HEK293T (cell line): Measurements from ENCODE around the gene FBXO40.
A peak's percentile ranks its signal among the peaks of the same experiment; 100 is the strongest.

Experiments
- CTCF ChIA-PET: fragments of 350-600 bp; formaldehyde crosslinking; extraction: SDS; loops from one replicate; lab custom pipeline; 2021; ENCODE audit warnings: antibody characterized with exemption, inconsistent platforms; lab: Yijun Ruan, JAX
- POLR2A ChIA-PET: fragments of 350-600 bp; formaldehyde crosslinking; extraction: SDS; loops from one replicate; lab custom pipeline; 2020; ENCODE audit warnings: antibody characterized with exemption, inconsistent platforms; lab: Yijun Ruan, JAX
- DNase-seq: peaks from one replicate; pipeline ENCODE4 v3.0.0; 2012; ENCODE audit warnings: mixed read lengths; ENCODE audit errors: extremely low spot score
- ARNT ChIP-seq: fragments of 450-650 bp; IDR thresholded peaks from 2 replicates; pipeline ENCODE4 v1.6.1; 2017; ENCODE audit warnings: mild to moderate bottlenecking
- BHLHE40 ChIP-seq: fragments of 450-650 bp; IDR thresholded peaks from 2 replicates; pipeline ENCODE4 v1.6.1; 2016; ENCODE audit warnings: mild to moderate bottlenecking, moderate library complexity, borderline replicate concordance
- CTBP1 ChIP-seq: fragments of 450-650 bp; IDR thresholded peaks from 2 replicates; pipeline ENCODE4 v1.6.1; 2016; ENCODE audit warnings: borderline replicate concordance
- ELF4 ChIP-seq: fragments of 450-650 bp; IDR thresholded peaks from 2 replicates; pipeline ENCODE4 v1.6.1; 2017; ENCODE audit warnings: antibody characterized with exemption
- FOXA1 ChIP-seq: fragments of 450-650 bp; IDR thresholded peaks from 2 replicates; pipeline ENCODE4 v1.6.1; 2016; ENCODE audit warnings: mild to moderate bottlenecking
- FOXK2 ChIP-seq: fragments of 450-650 bp; IDR thresholded peaks from 2 replicates; pipeline ENCODE4 v1.6.1; 2016; ENCODE audit warnings: mild to moderate bottlenecking
- FOXM1 ChIP-seq: fragments of 450-650 bp; IDR thresholded peaks from 2 replicates; pipeline ENCODE4 v1.6.1; 2017; ENCODE audit warnings: mild to moderate bottlenecking, borderline replicate concordance
- HDGF ChIP-seq: fragments of 450-650 bp; IDR thresholded peaks from 2 replicates; pipeline ENCODE4 v1.6.1; 2017; ENCODE audit warnings: antibody characterized with exemption, borderline replicate concordance
- L3MBTL2 ChIP-seq: fragments of 450-650 bp; conservative IDR thresholded peaks from 2 replicates; pipeline ENCODE4 v1.6.1; 2016; ENCODE audit warnings: mild to moderate bottlenecking
- LEF1 ChIP-seq: fragments of 450-650 bp; IDR thresholded peaks from 2 replicates; pipeline ENCODE4 v1.6.1; 2017; ENCODE audit warnings: mild to moderate bottlenecking, borderline replicate concordance
- NFRKB ChIP-seq: fragments of 450-650 bp; IDR thresholded peaks from 2 replicates; pipeline ENCODE4 v1.6.1; 2016; ENCODE audit warnings: mild to moderate bottlenecking, moderate library complexity
- SP1 ChIP-seq: fragments of 450-650 bp; IDR thresholded peaks from 2 replicates; pipeline ENCODE4 v1.6.1; 2017
- SUZ12 ChIP-seq: fragments of 450-650 bp; IDR thresholded peaks from 2 replicates; pipeline ENCODE4 v1.6.1; 2016; ENCODE audit warnings: mild to moderate bottlenecking
- TARDBP ChIP-seq: fragments of 450-650 bp; IDR thresholded peaks from 2 replicates; pipeline ENCODE4 v1.6.1; 2016
- ZNF384 ChIP-seq: fragments of 450-650 bp; IDR thresholded peaks from 2 replicates; pipeline ENCODE4 v1.6.1; 2016
- TF ChIP-seq, protein P1 (sequence below): fragments of 450-650 bp; IDR thresholded peaks from 2 replicates; pipeline ENCODE4 v1.6.1; 2016

Gene FBXO40, protein sequence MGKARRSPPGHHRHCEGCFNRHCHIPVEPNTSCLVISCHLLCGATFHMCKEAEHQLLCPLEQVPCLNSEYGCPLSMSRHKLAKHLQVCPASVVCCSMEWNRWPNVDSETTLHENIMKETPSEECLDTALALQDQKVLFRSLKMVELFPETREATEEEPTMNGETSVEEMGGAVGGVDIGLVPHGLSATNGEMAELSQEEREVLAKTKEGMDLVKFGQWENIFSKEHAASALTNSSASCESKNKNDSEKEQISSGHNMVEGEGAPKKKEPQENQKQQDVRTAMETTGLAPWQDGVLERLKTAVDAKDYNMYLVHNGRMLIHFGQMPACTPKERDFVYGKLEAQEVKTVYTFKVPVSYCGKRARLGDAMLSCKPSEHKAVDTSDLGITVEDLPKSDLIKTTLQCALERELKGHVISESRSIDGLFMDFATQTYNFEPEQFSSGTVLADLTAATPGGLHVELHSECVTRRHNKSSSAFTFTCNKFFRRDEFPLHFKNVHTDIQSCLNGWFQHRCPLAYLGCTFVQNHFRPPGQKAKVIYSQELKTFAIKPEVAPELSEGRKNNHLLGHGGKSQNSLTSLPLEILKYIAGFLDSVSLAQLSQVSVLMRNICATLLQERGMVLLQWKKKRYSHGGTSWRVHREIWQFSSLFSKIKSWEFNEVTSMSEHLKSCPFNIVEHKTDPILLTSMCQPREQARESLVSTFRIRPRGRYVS

GRCh38 chr3:121592856-121593702, at the start of gene FBXO40:
TSS of gene FBXO40 (plus strand) at chr3:121593379. CDS start at chr3:121620576, 27,197 bp downstream.
- DNase-seq, result no peak

GRCh38 chr3:121545049-121545573, 48.1 kb upstream of the FBXO40 start:
- ChIA-PET CTCF (interaction anchor here (0.6 kb wide), 1 partner anchor 62 kb away, joined by 8 read pairs; no protein-coding TSS in a partner anchor), POLR2A (interaction anchor here (0.7 to 1.2 kb wide), 2 partner anchors 11 to 23 kb away, joined by 3 read pairs; no protein-coding TSS in a partner anchor)
- peak; percentile 32 for DNase-seq
- no peak for TF ChIP-seq BHLHE40
- no peak for TF ChIP-seq FOXK2
- TF ChIP-seq, protein P1, sequence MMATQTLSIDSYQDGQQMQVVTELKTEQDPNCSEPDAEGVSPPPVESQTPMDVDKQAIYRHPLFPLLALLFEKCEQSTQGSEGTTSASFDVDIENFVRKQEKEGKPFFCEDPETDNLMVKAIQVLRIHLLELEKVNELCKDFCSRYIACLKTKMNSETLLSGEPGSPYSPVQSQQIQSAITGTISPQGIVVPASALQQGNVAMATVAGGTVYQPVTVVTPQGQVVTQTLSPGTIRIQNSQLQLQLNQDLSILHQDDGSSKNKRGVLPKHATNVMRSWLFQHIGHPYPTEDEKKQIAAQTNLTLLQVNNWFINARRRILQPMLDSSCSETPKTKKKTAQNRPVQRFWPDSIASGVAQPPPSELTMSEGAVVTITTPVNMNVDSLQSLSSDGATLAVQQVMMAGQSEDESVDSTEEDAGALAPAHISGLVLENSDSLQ, result no peak
- no peak for TF ChIP-seq ZNF384
- no peak for TF ChIP-seq HDGF
- no peak for TF ChIP-seq TARDBP
- TF ChIP-seq SP1, result no peak
- TF ChIP-seq FOXA1, result no peak
- TF ChIP-seq SUZ12, result no peak
- no peak for TF ChIP-seq L3MBTL2
- no peak for TF ChIP-seq NFRKB
- TF ChIP-seq CTBP1, result no peak
- no peak for TF ChIP-seq LEF1

More at GRCh38 chr3:121592856-121593702, at the start of gene FBXO40:
- ChIA-PET POLR2A (no interaction called here), CTCF (interaction anchor here (0.6 kb wide), 1 partner anchor 22 kb away, joined by 6 read pairs; no protein-coding TSS in a partner anchor)
- no peak for TF ChIP-seq BHLHE40
- no peak for TF ChIP-seq HDGF
- TF ChIP-seq NFRKB, result no peak
- TF ChIP-seq TARDBP, result no peak
- TF ChIP-seq ELF4, result no peak
- TF ChIP-seq, protein P1, result no peak
- TF ChIP-seq ZNF384, result no peak
- no peak for TF ChIP-seq SUZ12
- no peak for TF ChIP-seq LEF1
- no peak for TF ChIP-seq FOXM1
- TF ChIP-seq FOXK2, result no peak
- no peak for TF ChIP-seq L3MBTL2
- TF ChIP-seq SP1, result no peak
- TF ChIP-seq ARNT, result no peak
- TF ChIP-seq FOXA1, result no peak
- no peak for TF ChIP-seq CTBP1

DNA sequence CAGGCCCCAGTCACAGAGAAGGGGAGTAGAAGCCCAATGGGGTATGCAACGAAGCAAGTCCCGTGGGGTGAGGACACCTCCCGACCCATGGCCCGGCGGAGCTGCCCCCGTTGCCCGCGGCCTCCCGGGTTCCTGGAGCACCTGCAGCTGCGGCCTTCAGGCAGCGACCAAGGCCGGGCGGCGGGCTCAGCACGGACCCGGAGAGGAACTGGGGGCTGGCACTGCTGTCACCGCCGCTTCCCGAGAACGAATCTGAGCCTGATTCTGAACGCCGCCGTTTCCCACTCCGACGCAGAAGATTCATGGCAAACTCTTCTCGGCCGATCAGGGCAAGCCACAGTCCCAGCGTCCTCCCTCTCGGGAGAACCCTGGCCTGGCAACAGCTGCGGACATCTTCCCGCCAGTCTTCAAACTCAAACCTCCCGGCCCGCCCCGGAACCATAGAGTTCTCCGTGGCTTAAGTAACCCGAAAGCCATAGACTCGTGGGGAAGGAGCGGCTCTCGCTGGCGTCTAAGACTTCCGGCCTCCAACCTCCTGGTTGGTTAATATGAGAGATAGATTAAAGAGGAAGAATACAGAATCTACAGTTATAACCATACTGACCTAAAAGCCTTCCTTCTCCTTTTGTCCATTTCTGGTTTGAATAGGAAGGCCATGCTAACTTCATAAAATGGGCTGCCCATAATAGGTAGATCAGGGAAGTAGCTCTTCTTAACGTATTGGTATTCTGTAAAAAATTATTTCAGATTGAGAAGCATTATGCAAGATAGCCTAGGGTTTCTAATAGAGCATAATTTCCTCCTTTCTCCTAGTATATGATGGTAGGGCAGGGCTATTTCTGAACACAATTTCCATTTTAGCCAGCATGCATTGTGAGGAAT, 47.4 kb upstream of the FBXO40 start, which contains the start of gene POLQ:
Gene POLQ, minus strand, starts transcription at position 415 of the 882 bp plus-strand sequence. Its CDS starts 111 bp downstream, at position 304.
- CTCF ChIA-PET, result interaction anchor here (0.6 to 0.7 kb wide), 4 partner anchors 8 to 1384 kb away, joined by 3 to 4 read pairs (median 3); no protein-coding TSS in a partner anchor
- peak; percentile 59 for TF ChIP-seq ELF4
- no peak for TF ChIP-seq SUZ12
- TF ChIP-seq L3MBTL2, result peak; percentile 54
- POLR2A ChIA-PET, result interaction anchor here (0.6 to 1.3 kb wide), 3 partner anchors 12 to 838 kb away, joined by 3 to 5 read pairs (median 3); partner anchors contain the start of gene FAM162A
- peak; percentile 85 for DNase-seq

- no peak for TF ChIP-seq FOXK2
- TF ChIP-seq ZNF384, result no peak
- no peak for TF ChIP-seq CTBP1
- TF ChIP-seq ELF4, result no peak
- no peak for TF ChIP-seq LEF1
- ChIA-PET POLR2A (no interaction called here), CTCF (interaction anchor here (0.5 kb wide), 1 partner anchor 9 kb away, joined by 3 read pairs; no protein-coding TSS in a partner anchor)
- DNase-seq, result no peak
Observed at GRCh38 chr3:121552379-121552778, 40.8 kb upstream of the FBXO40 start.

- no peak for TF ChIP-seq FOXA1
- no peak for TF ChIP-seq ELF4
- no peak for TF ChIP-seq NFRKB
- TF ChIP-seq HDGF, result no peak
- POLR2A ChIA-PET, result no interaction called here
- CTCF ChIA-PET, result interaction anchor here (0.5 to 0.6 kb wide), 2 partner anchors 9 to 18 kb away, joined by 3 read pairs; no protein-coding TSS in a partner anchor
- DNase-seq, result no peak
Observed at GRCh38 chr3:121552797-121553196, 40.4 kb upstream of the FBXO40 start.
